Upper lobe of left lung (tissue), 4 donors: ENCODE results near the gene PTH2.

ENCODE experiments used
- EP300 ChIP-seq, 4 donors: sonication (generic); formaldehyde crosslinking; IDR thresholded peaks; one replicate each; pipeline ENCODE4 v1.5.1; 2017; ENCODE audit warnings: antibody characterized with exemption in 4 of 4, control low read depth in 2 of 4
- POLR2A ChIP-seq, 4 donors: fragments of 450-650 bp; IDR thresholded peaks; one replicate each; pipeline ENCODE4 v1.5.1; 2016 to 2017; ENCODE audit warnings: antibody characterized with exemption in 4 of 4, mild to moderate bottlenecking in 2 of 4
- POLR2AphosphoS5 ChIP-seq, 2 donors: sonication (generic); formaldehyde crosslinking; IDR thresholded peaks; one replicate each; pipeline ENCODE4 v1.5.1; 2017; ENCODE audit warnings: antibody characterized with exemption in 2 of 2
- TF ChIP-seq, protein P1 (sequence below), 6 experiments: fragments of 450-650 bp in 4 of 6; fragments of 200-600 bp in 2 of 6; sonication (generic) in 2 of 6; IDR thresholded peaks; one replicate each; pipeline ENCODE4 v1.5.1; 2016 to 2019; ENCODE audit warnings: antibody characterized with exemption in 6 of 6

DNA sequence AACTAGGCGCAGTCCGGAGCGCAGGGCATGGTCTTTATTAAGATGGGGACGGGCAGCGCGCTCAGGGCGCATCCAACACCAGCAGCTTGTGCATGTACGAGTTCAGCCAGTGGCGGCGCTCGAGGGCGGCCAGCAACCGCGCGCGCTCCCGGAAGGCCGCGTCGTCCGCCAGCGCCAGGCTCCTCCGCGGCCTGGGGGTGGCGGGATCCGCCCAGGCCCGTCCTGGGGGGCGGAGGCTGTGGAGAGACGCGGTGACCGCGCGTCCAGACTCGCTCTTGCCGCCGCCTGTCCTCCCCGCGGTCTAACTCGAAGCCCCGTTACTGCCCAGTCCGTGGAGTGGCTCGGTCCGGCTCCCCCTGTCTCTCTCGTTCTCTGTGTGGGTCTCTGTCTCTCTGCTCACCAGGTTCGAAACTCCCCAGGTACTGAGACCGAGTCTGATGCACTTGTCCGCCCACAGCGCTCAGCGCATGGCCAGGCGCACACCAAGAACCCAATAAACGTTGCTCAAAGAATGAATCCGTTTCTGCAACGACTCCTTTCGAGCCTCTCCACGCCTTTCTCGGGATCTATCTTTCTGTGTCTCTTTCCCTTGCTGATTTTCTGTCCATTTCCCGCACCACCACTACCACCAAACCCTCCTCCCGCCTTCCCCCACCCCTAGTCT, 702 bp downstream of the PTH2 start:
- no peak for TF ChIP-seq EP300 (IDR thresholded peaks at IDR 0.05)
- no peak for TF ChIP-seq POLR2AphosphoS5 (IDR thresholded peaks at IDR 0.05)
- TF ChIP-seq, protein P1, sequence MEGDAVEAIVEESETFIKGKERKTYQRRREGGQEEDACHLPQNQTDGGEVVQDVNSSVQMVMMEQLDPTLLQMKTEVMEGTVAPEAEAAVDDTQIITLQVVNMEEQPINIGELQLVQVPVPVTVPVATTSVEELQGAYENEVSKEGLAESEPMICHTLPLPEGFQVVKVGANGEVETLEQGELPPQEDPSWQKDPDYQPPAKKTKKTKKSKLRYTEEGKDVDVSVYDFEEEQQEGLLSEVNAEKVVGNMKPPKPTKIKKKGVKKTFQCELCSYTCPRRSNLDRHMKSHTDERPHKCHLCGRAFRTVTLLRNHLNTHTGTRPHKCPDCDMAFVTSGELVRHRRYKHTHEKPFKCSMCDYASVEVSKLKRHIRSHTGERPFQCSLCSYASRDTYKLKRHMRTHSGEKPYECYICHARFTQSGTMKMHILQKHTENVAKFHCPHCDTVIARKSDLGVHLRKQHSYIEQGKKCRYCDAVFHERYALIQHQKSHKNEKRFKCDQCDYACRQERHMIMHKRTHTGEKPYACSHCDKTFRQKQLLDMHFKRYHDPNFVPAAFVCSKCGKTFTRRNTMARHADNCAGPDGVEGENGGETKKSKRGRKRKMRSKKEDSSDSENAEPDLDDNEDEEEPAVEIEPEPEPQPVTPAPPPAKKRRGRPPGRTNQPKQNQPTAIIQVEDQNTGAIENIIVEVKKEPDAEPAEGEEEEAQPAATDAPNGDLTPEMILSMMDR (IDR thresholded peaks at IDR 0.05), result peak; percentile 15 to 61 (median 44)
- no peak for TF ChIP-seq POLR2A (IDR thresholded peaks at IDR 0.05)
